ENCODE measurements around the gene ADD2.

The ADD2 gene

GRCh38 chr2:70607121-70607561, 160.9 kb downstream of the ADD2 start:
- DNase-seq (ENCODE audit: low read depth) = no peak
- no peak for TF ChIP-seq CTCF (IDR thresholded peaks at IDR 0.05; ENCODE audit: low read depth, low read length, missing control alignments)
- no peak overlapping the region for H3K4me3 ChIP-seq (ENCODE audit: low read depth, low read length)
